Measurements from ENCODE around the gene UVRAG.
A peak's percentile ranks its signal among the peaks of the same experiment; 100 is the strongest.

Gene UVRAG

GRCh38 chr11:75810637-75811390 lies 4.2 kb upstream of the UVRAG start:
- no peak for DNase-seq

GRCh38 chr11:75811485-75811884 lies 3.5 kb upstream of the UVRAG start:
- no peak for DNase-seq

DNA sequence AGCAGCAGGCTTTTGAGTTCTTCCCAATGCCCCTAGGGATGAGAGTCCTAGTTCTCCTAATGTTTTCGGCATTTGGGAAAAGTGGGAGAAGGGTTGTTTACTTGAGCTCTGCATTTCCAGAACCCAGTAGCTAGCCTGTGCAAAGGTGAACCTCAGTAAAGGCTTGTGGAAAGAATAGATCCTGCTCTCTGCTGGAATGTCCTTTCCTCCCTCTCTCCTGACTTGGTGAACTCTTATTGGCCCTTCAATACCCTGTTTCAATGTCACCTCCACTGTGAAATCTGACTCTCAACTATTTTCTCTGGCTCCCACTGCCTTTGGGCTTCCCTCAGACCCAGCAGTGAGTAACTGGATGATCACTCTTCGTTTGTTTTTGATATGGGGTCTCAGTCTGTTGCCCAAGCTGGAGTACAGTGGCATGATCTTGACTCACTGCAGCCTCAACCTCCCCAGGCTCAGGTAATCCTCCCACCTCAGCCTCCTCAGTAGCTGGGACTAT lies 2.4 kb upstream of the UVRAG start:
- no peak for DNase-seq

GRCh38 chr11:75813124-75813523 lies 1.9 kb upstream of the UVRAG start:
- DNase-seq, result no peak

- DNase-seq, result no peak
Observed at GRCh38 chr11:75813622-75814039, 1.4 kb upstream of the UVRAG start.

DNA sequence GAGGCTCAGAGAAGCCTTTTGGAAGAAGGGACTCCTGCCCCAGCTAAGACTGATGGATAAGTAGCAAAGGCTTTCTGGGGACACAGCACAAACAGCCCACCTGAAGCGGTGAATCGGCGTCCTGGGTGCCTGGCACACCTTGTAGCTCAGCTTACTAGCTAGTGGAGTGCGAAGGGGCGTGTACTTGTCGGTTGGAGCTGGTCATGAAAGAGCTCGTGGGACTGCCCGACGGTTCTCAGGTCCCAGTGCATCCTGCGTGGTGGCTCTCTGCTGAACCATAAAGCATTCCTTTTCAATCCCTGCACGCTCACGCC lies 690 bp upstream of the UVRAG start:
- DNase-seq, result no peak

GRCh38 chr11:75815345-75816168 lies 547 bp downstream of the UVRAG start:
- no peak for DNase-seq

- DNase-seq, result no peak
Observed at GRCh38 chr11:75816561-75817239, 1.7 kb downstream of the UVRAG start.

- DNase-seq, result peak; percentile 66
Observed at GRCh38 chr11:75820645-75821044, 5.6 kb downstream of the UVRAG start.

DNA sequence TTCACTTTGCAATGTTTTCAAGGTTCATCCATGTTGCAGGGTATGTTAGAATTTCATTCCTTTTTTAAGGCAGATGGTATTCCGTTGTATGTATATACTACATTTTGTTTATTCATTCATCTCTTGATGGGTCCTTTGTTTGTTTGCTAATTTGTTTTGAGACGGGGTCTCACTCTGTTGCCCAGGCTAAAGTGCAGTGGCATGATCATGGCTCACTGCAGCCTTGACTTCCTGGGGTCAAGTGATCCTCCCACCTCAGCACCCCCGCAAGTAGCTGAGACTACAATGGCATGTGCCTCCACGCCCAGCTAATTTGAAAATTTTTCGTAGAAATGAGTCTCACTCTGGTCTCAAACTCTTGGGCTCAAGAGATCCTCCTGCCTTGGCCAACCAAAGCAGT lies 6.2 kb downstream of the UVRAG start:
- no peak for DNase-seq

DNA sequence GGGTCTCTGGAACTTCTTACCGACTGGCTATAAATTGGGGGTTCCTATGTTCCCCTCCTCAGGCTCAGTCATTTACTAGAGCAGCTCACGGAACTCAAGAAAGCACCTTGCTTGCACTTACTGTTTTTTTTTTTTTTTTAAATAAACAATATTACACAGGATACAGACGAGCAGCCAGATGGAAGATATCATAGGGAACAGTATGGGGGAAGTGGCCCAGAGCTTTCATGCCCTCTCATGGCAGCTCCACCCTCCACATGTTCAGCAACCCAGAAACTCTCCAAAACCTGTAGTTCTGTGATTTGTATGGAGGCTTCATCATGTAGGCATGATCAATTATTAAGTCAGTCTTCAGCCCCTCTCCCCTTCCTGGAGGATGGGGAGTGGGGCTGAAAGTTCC lies 7.5 kb downstream of the UVRAG start:
- DNase-seq, result no peak

GRCh38 chr11:75823415-75823814 lies 8.4 kb downstream of the UVRAG start:
- no peak for DNase-seq

GRCh38 chr11:75823946-75824345 lies 8.9 kb downstream of the UVRAG start:
- no peak for DNase-seq

DNA sequence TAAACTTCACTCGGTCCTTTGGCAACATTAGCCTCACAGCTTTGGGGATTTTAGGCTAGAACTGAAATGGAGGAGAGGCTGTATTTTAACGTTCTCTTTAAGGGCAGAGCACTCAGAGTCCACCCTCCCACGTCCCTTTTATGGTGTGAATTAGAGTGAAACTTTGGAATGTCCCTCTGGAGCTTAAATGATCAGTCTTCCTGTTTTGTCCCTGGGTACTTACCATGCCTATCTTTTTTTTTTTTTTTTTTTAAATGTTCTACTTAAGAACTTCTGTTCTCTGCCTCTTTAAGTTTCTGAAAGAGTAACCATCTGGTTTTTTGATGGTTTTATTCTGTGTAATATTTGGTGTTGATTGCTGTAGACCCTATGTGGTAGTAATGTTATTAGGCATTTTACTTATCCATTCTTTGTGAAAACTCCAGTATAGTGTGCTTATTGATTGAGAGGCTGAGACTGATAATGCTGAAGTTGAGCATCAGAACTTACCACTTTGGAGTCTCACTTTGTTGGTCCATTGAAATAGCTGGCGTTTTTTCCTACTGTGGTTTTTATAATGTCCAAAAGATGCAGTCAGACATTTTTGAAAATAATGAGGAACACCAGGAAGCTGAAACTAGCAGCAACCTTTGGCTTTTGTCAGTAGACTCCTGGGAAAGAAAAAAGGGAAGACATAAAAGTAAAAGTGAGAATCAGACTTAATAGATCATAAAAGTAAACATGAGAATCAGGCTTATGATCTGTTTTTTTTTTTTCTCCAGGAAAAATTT lies 11.6 kb downstream of the UVRAG start:
- no peak for DNase-seq

DNA sequence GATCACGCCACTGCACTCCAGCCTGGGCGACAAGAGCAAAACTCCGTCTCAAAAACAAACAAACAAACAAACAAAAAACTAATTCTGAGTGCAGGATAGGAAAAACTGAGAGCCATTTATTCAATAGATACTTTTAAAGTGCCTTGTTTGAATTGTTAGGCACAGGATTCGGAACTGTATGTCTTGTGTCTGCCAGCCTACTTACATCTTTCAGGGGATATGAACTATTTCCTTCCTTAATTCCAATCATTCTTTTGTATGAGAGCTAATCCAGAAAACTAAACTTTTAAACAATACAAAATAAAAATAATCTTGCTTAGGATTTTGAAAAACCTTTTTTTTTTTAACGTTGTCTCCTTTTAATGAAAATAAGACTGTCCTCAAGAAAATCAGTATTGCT lies 12.6 kb downstream of the UVRAG start:
- no peak for DNase-seq

DNA sequence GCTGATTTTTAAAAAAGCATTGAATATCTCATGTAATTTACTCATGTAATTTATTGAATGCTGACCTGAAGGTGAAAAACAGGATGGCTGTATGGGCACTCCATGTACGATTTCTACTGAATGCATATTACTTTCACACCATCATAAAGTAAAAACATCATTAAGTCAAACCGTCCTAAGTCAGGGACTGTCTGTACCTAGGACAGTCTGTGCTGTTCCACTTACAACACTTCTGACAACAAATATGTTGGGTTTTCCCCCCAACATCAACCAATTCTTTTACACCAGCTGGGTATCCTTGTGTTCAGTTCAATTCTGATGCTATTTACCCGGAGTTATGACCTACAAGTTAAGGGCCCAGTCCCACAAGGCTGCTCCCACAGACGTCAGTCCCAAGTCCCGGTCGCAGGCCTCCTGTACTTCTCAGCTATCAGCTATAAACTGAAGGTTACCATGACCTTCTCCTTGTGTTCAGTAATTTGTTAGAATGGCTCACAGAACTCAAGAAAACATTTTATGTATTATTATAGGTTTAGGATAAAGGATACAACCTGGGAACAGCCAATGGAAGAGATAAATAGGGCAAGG lies 17.0 kb downstream of the UVRAG start:
- DNase-seq, result no peak

GRCh38 chr11:75834728-75835127 lies 19.7 kb downstream of the UVRAG start:
- DNase-seq, result no peak

DNA sequence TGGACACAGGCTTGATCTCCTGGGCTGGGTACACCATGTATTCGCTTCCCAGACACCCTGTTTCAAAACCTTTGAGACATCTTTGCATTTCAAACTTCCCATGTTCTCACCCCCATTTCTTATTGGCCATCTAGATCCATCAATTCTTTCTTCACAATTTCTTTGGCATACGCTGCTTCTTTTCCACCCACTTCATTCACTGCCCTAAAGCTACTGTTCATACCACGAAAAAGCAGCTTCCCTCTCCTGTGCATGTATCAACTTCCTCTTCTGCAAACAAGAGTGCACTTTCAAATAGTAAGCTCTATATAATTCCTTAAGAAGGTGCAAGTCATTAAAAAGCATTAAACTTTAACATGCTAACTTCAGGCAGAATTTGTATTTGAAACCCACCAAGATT lies 21.4 kb downstream of the UVRAG start:
- DNase-seq, result no peak

- DNase-seq, result no peak
Observed at GRCh38 chr11:75839851-75840250, 24.8 kb downstream of the UVRAG start.

DNA sequence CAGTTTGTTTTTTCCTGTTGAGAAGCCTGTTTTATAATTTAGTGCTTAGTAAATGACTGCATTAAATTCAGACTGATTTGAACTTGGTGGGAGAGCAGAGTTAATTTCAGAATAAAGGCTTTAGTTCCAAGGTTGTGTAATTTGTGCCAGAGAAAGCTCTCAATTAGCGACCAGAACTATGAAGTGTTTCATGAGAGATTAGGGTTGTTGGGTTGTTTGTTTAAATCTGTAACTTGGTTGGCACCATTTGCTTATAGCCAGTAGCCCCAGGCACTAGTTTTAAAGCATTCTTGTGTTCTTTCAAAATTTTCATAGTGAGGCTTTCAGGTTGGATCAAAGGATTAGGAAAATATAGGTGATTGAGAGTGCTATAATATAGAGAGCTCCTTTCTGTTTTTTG lies 25.5 kb downstream of the UVRAG start:
- DNase-seq, result no peak

GRCh38 chr11:75841739-75842138 lies 26.7 kb downstream of the UVRAG start:
- no peak for DNase-seq

- DNase-seq, result no peak
Observed at GRCh38 chr11:75845324-75845723, 30.3 kb downstream of the UVRAG start.

DNA sequence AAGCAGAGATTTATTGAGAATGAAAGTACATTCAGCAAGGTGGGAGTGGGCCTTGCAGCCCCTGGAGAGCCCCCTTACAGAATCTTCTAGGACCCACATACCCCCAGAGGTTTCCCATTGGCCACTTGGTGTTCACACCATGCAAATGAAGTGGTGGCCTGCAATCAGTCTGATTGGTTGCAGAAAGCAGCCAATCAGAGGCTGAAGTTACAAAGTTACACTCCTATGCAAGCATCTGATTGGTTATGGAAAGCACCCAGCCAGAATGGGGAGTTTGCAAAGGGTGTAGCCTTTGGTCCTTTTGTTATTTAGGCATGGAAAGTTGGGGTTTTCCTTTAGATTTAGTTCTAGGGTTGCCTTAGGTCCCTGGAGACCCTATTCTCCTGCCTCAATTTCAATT lies 34.9 kb downstream of the UVRAG start:
- DNase-seq, result no peak

Data from NCI-H226 (cell line).